HG03565 (cell line): ENCODE results near the gene GNAI3.

Experiments used
- ATAC-seq: cut with Tn5 transposase; IDR thresholded peaks from one replicate; pipeline ENCODE4 v1.9.1; 2021; ENCODE audit warnings: mild to moderate bottlenecking, moderate library complexity; ENCODE audit not compliant: unreplicated experiment

GNAI3 gene

GRCh38 chr1:109634771-109635750 is 86.6 kb downstream of the GNAI3 start:
- no peak for ATAC-seq

- no peak for ATAC-seq
Measured at GRCh38 chr1:109635862-109636200, 87.4 kb downstream of the GNAI3 start.

GRCh38 chr1:109636201-109636952 is 88.0 kb downstream of the GNAI3 start:
- ATAC-seq, result no peak

GRCh38 chr1:109637446-109637845 is 89.0 kb downstream of the GNAI3 start:
- ATAC-seq, result no peak

- no peak for ATAC-seq
Measured at GRCh38 chr1:109639063-109639840, 90.8 kb downstream of the GNAI3 start.

- ATAC-seq, result no peak
Measured at GRCh38 chr1:109639841-109640184, 91.4 kb downstream of the GNAI3 start.

GRCh38 chr1:109640285-109640865 is 92.0 kb downstream of the GNAI3 start:
- no peak for ATAC-seq

GRCh38 chr1:109641078-109641740 is 92.8 kb downstream of the GNAI3 start:
- ATAC-seq, result no peak

GRCh38 chr1:109641861-109642260 is 93.4 kb downstream of the GNAI3 start:
- ATAC-seq, result no peak

- no peak for ATAC-seq
Measured at GRCh38 chr1:109642626-109643025, 94.2 kb downstream of the GNAI3 start.

GRCh38 chr1:109643385-109644230 is 95.2 kb downstream of the GNAI3 start:
- ATAC-seq, result peak; percentile 52

GRCh38 chr1:109644670-109645069 is 96.3 kb downstream of the GNAI3 start:
- ATAC-seq, result no peak

- ATAC-seq, result no peak
Measured at GRCh38 chr1:109649491-109649914, 101.1 kb downstream of the GNAI3 start.

- no peak for ATAC-seq
Measured at GRCh38 chr1:109650609-109651008, 102.2 kb downstream of the GNAI3 start.

- no peak for ATAC-seq
Measured at GRCh38 chr1:109652402-109652801, 104.0 kb downstream of the GNAI3 start.

- ATAC-seq, result no peak
Measured at GRCh38 chr1:109653306-109653705, 104.9 kb downstream of the GNAI3 start.

- ATAC-seq, result no peak
Measured at GRCh38 chr1:109654519-109654918, 106.1 kb downstream of the GNAI3 start.

- peak; percentile 63 for ATAC-seq
Measured at GRCh38 chr1:109655615-109656519, 107.5 kb downstream of the GNAI3 start, which contains the start of gene GSTM4. Gene GSTM4 (plus strand): TSS chr1:109656099. CDS start chr1:109656390, 291 bp downstream.
